Progenitor cell of endocrine pancreas (in vitro differentiated cells): ENCODE results near the gene TMEM52. TPM values are rescaled to one million over a fixed set of nuclear protein-coding genes. Genes with fewer than 3 reads are reported as not detected.

ENCODE experiments used
- DNase-seq: peaks from one replicate; pipeline ENCODE4 v3.0.0; 2021; ENCODE audit warnings: low spot score; ENCODE audit not compliant: unreplicated experiment
- H3K27ac Mint-ChIP-seq: 2 replicates; pipeline ENCODE4 v1.8.0; 2021; ENCODE audit warnings: mild to moderate bottlenecking, moderate library complexity, mixed read lengths
- H3K27me3 Mint-ChIP-seq: 2 replicates; pipeline ENCODE4 v1.8.0; 2021; ENCODE audit warnings: mixed read lengths
- H3K36me3 Mint-ChIP-seq: 2 replicates; pipeline ENCODE4 v1.8.0; 2022; ENCODE audit warnings: mixed read lengths; ENCODE audit not compliant: insufficient read depth
- H3K4me1 Mint-ChIP-seq: 2 replicates; pipeline ENCODE4 v1.8.0; 2021; ENCODE audit warnings: low read depth, mixed read lengths
- H3K4me3 Mint-ChIP-seq: 2 replicates; pipeline ENCODE4 v1.8.0; 2021; ENCODE audit warnings: low read depth, mild to moderate bottlenecking, moderate library complexity, mixed read lengths
- H3K9me3 Mint-ChIP-seq: 2 replicates; pipeline ENCODE4 v1.8.0; 2021; ENCODE audit warnings: low read depth, mixed read lengths
- total RNA-seq: library from RNA; stranded (reverse); gene quantifications from 2 replicates; pipeline ENCODE4 v1.2.1, GENCODE V29; 2021
- TF ChIP-seq, protein P1 (sequence below): fragments of 200-600 bp; sonication (generic); IDR thresholded peaks from one replicate; pipeline ENCODE4 v1.5.0; 2021; ENCODE audit warnings: antibody characterized with exemption, mild to moderate bottlenecking; ENCODE audit not compliant: unreplicated experiment

TMEM52 gene
- total RNA-seq, 1 donor from 2014 or later, result 1.9 TPM

DNA sequence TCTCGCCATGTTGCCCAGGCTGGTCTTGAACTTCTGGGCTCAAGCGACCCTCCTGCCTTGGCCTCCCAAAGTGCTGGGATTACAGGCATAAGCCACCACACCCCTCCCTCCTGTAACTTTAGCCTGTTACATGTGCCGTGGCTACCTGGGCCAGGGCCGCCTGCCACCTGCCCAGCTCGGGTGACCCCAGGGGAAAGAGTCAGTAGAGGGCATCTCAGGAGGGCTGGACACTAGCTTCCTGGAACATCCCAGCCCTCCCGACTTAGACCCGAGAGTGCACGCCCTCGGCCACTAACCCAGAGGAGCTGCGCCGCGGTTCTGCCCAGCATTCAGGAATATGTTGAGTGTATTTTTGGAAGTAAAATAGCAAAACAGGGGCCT, 40.4 kb upstream of the TMEM52 start:
- no peaks in the 10 kb centered on the region for H3K9me3 Mint-ChIP-seq
- no peak overlapping the region for H3K4me3 Mint-ChIP-seq
- DNase-seq, result no peak
- TF ChIP-seq, protein P1, sequence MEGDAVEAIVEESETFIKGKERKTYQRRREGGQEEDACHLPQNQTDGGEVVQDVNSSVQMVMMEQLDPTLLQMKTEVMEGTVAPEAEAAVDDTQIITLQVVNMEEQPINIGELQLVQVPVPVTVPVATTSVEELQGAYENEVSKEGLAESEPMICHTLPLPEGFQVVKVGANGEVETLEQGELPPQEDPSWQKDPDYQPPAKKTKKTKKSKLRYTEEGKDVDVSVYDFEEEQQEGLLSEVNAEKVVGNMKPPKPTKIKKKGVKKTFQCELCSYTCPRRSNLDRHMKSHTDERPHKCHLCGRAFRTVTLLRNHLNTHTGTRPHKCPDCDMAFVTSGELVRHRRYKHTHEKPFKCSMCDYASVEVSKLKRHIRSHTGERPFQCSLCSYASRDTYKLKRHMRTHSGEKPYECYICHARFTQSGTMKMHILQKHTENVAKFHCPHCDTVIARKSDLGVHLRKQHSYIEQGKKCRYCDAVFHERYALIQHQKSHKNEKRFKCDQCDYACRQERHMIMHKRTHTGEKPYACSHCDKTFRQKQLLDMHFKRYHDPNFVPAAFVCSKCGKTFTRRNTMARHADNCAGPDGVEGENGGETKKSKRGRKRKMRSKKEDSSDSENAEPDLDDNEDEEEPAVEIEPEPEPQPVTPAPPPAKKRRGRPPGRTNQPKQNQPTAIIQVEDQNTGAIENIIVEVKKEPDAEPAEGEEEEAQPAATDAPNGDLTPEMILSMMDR, result no peak
- H3K4me1 Mint-ChIP-seq, result peaks cover 1% of the 10 kb centered on the region
- H3K36me3 Mint-ChIP-seq, result no peaks in the 10 kb centered on the region
- H3K27me3 Mint-ChIP-seq, result peaks cover 30% of the 10 kb centered on the region
- no peak overlapping the region for H3K27ac Mint-ChIP-seq

DNA sequence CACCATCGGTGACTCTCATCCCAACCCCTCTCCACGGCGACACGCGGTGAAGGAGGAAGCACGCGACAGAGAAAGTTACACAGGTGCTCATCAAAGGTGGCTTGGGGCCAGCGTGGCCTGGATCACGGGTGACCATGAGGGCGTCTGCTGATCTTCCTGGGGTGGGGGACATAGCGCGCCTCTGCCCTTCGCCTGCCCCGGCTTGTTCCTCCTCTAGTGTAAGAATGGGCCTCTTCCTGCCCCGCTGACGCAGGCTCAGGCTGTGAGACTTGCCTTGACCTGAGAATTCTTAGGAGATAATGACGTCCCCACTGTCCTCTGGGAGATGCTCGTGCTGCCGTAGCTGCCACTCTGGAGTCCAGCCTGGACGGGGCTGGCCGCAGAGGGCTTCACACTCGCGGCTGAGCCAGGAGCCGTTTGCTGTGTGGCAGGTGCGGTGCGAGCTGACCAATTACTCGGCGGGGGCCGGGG, 39.0 kb upstream of the TMEM52 start:
- H3K27ac Mint-ChIP-seq, result no peak overlapping the region
- no peaks in the 10 kb centered on the region for H3K9me3 Mint-ChIP-seq
- TF ChIP-seq, protein P1, result no peak
- peaks cover 1% of the 10 kb centered on the region for H3K4me1 Mint-ChIP-seq
- DNase-seq, result no peak
- no peaks in the 10 kb centered on the region for H3K36me3 Mint-ChIP-seq
- no peak overlapping the region for H3K4me3 Mint-ChIP-seq
- peaks cover 34% of the 10 kb centered on the region for H3K27me3 Mint-ChIP-seq

DNA sequence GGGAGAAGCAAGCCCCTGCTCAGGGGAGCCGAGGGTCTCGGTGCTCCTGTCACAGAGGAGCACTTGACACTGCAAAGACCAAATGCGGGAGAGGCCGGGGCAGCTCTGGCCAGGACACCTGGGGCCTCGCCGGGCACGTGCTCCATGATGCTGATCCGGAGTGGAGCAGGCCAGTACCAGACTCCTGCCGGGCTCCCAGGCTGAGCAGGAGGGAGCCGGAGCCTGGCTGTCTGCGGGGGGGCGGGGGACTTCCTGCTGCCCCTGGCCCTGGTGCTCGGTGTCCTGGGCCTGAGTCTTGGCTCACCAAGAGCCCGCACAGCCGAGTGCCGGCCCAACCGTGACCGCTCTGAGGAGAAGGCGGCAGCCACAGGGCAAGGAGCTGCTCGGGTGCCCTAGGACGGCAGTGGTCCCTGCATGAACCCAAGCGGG, 38.5 kb upstream of the TMEM52 start:
- Mint-ChIP-seq H3K4me1 (peaks cover 1% of the 10 kb centered on the region), H3K27ac (no peak overlapping the region), H3K4me3 (no peak overlapping the region), H3K36me3 (no peaks in the 10 kb centered on the region), H3K9me3 (no peaks in the 10 kb centered on the region), H3K27me3 (peaks cover 32% of the 10 kb centered on the region)
- TF ChIP-seq, protein P1, result no peak
- DNase-seq, result no peak

DNA sequence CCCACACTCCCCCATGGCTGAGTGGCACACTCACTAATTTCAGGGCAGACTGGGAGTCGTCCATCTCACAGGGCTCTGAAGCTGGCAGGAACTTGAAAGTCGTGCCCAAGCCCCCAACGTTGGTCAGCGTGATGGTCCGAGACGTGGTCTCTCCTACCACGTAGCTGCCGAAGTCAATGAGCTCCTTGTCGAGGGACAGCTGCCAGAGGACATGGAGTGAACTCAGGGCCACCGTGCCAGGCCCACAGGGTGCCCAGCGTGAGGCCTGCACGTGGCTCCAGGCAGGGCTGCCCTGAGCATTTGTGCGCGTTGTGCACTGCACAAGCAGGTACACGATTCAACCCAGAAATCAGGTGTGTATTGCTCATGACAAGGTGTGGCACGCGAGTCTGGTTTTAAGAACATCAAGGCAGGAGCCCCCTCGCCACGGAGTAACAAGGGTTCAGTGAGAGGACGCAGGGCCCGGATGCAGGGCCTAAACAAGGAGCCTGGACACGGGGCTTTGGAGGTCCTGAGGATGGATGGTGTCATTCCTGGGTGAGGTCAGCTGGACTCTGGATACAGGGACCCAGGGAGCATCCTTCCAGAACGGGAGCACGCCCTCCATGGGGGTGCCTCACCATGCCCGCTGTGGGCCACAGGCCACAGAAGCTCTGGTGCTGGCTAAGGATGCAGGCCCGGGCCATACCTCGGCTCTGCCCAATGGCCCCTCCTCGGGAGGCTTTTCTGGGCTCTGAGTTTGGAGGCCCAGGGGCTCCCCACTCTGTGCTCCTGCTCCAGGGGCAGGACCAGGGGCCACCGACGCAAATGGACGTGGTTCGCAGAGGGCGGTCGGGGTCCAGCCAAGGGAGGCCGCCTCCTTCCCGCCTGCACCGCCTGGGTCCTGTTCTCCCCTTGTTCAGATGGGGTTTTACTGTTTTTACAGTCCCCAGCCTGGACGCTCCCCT, 37.8 kb upstream of the TMEM52 start:
- Mint-ChIP-seq H3K27ac (no peak overlapping the region), H3K9me3 (no peaks in the 10 kb centered on the region), H3K4me1 (peaks cover 1% of the 10 kb centered on the region), H3K36me3 (no peaks in the 10 kb centered on the region), H3K4me3 (no peak overlapping the region), H3K27me3 (peaks cover 30% of the 10 kb centered on the region)
- TF ChIP-seq, protein P1, result no peak
- DNase-seq, result no peak

DNA sequence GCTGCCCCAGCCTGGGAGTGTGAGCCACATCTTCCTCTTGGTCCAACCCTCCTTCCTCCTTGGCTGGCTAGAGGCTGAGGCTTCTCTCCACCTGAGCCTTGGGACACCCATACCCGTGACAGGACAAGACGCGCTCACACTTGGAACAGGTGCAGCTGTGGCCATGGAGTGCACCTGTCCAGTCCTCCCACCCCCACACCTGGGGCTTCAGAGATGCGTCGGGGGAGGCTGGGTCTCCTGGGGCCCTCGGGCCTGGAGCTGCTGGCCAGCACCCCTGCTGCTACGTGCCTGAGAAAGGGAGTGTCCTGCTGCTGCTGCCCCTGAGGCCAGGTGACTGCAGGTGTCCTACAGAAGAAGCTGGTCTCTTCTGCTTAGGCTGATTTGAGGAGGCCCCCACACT, 37.0 kb upstream of the TMEM52 start:
- no peak overlapping the region for H3K4me3 Mint-ChIP-seq
- H3K27me3 Mint-ChIP-seq, result peaks cover 23% of the 10 kb centered on the region
- H3K9me3 Mint-ChIP-seq, result no peaks in the 10 kb centered on the region
- H3K27ac Mint-ChIP-seq, result no peak overlapping the region
- TF ChIP-seq, protein P1, result no peak
- no peaks in the 10 kb centered on the region for H3K36me3 Mint-ChIP-seq
- DNase-seq, result no peak
- H3K4me1 Mint-ChIP-seq, result no peaks in the 10 kb centered on the region
